Activated CD4-positive, CD25-positive, alpha-beta regulatory T cell treated with anti-CD3 and anti-CD28 coated beads, Interleukin-2, amount 50 U/mL, for 72 hours (primary cell): ENCODE results near the gene PYGB.

Experiments
- DNase-seq: peaks from one replicate; pipeline ENCODE4 v3.0.0; 2021

Gene PYGB

GRCh38 chr20:25341716-25342680 lies 94.1 kb downstream of the PYGB start:
- DNase-seq = no peak

DNA sequence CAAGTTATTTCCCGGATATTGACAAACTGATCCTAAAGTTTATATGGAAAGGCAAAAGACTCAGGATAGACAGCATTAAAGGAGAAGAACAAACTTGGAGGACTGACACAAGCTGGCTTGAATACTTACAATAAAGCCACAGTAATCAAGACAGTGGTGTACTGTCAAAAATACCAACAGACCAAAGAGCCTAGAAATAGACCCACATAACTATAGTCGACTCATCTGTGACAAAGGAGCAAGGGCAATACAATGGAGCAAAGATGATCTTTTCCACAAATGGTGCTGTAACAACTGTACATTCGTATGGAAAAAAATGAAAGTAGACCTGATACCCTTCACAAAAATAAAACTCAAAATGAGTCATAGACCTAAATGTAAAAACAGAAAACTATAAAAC lies 96.7 kb downstream of the PYGB start:
- no peak for DNase-seq

- no peak for DNase-seq
These were observed 97.8 kb downstream of the PYGB start for GRCh38 chr20:25345721-25346120.

DNA sequence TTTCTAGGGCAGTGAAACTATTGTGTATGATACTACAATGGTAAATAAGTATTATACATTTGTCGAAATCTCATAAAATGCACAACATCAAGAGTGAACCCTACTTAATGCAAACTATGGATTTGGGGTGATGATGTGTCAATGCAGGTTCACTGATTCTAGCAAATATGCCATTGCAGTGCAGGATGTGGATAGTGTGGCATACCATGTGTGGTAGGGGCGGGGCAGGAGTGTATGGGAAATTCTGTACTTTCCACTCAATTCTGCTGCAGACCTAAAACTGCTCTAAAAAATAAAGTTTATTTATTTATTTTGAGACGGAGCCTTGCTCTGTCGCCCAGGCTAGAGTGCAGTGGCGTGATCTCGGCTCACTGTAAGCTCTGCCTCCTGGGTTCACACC lies 98.5 kb downstream of the PYGB start:
- DNase-seq = no peak
